Measurements from ENCODE around the gene TSC22D1. TPM values are rescaled to one million over a fixed set of nuclear protein-coding genes. Genes with fewer than 3 reads are reported as not detected.

TSC22D1 gene
- total RNA-seq, 1 donor from 2014 or later: 181 TPM

GRCh38 chr13:44549476-44549875 is 26.7 kb downstream of the TSC22D1 start:
- Histone ChIP-seq H3K4me1 (no peaks in the 10 kb centered on the region), H3F3A (ENCODE audit: low read depth) (no peaks in the 10 kb centered on the region), H2AFZ (replicated peaks) (no peak overlapping the region), H3K9ac (no peak overlapping the region), H3K4me2 (no peak overlapping the region), H4K20me1 (ENCODE audit: low read depth) (peaks cover 55% of the 10 kb centered on the region), H3K9me3 (ENCODE audit: low read depth) (no peaks in the 10 kb centered on the region), H3K36me3 (no peaks in the 10 kb centered on the region), H3K79me2 (ENCODE audit: low read depth) (peaks cover 96% of the 10 kb centered on the region), H3K27ac (no peak overlapping the region), H3K4me3 (no peak overlapping the region), H3K27me3 (no peaks in the 10 kb centered on the region)
- Mint-ChIP-seq H3K27ac (no peak overlapping the region), H3K36me3 (peaks cover 34% of the 10 kb centered on the region), H3K4me1 (no peaks in the 10 kb centered on the region), H3K4me3 (no peak overlapping the region), H3K27me3 (ENCODE audit: insufficient read depth, low read depth) (no peaks in the 10 kb centered on the region), H3K9me3 (peaks cover 3% of the 10 kb centered on the region)
- TF ChIP-seq, protein P1, sequence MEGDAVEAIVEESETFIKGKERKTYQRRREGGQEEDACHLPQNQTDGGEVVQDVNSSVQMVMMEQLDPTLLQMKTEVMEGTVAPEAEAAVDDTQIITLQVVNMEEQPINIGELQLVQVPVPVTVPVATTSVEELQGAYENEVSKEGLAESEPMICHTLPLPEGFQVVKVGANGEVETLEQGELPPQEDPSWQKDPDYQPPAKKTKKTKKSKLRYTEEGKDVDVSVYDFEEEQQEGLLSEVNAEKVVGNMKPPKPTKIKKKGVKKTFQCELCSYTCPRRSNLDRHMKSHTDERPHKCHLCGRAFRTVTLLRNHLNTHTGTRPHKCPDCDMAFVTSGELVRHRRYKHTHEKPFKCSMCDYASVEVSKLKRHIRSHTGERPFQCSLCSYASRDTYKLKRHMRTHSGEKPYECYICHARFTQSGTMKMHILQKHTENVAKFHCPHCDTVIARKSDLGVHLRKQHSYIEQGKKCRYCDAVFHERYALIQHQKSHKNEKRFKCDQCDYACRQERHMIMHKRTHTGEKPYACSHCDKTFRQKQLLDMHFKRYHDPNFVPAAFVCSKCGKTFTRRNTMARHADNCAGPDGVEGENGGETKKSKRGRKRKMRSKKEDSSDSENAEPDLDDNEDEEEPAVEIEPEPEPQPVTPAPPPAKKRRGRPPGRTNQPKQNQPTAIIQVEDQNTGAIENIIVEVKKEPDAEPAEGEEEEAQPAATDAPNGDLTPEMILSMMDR (IDR thresholded peaks at IDR 0.05): no peak
- TF ChIP-seq EZH2 (IDR thresholded peaks at IDR 0.05) (no peak), EZH2phosphoT487 (IDR thresholded peaks at IDR 0.05) (no peak)
- DNase-seq (ENCODE audit: low spot score): no peak

- H3K27me3 Mint-ChIP-seq (ENCODE audit: insufficient read depth, low read depth): no peaks in the 10 kb centered on the region
- peaks cover 13% of the 10 kb centered on the region for H3K36me3 Mint-ChIP-seq
- Histone ChIP-seq H3K9ac (no peak overlapping the region), H3K4me3 (no peak overlapping the region), H4K20me1 (ENCODE audit: low read depth) (peaks cover 55% of the 10 kb centered on the region), H3K4me2 (no peak overlapping the region), H3K79me2 (ENCODE audit: low read depth) (peaks cover 89% of the 10 kb centered on the region), H3K27me3 (no peaks in the 10 kb centered on the region), H3K36me3 (no peaks in the 10 kb centered on the region), H2AFZ (replicated peaks) (no peak overlapping the region), H3K9me3 (ENCODE audit: low read depth) (no peaks in the 10 kb centered on the region), H3K4me1 (peaks cover 23% of the 10 kb centered on the region), H3K27ac (no peak overlapping the region), H3F3A (ENCODE audit: low read depth) (peaks cover 6% of the 10 kb centered on the region)
- no peak for DNase-seq (ENCODE audit: low spot score)
- H3K4me3 Mint-ChIP-seq: no peak overlapping the region
- H3K9me3 Mint-ChIP-seq: peaks cover 3% of the 10 kb centered on the region
- H3K4me1 Mint-ChIP-seq: no peaks in the 10 kb centered on the region
- H3K27ac Mint-ChIP-seq: no peak overlapping the region
- TF ChIP-seq, protein P1 (IDR thresholded peaks at IDR 0.05): no peak
- TF ChIP-seq EZH2phosphoT487 (IDR thresholded peaks at IDR 0.05): no peak
- no peak for TF ChIP-seq EZH2 (IDR thresholded peaks at IDR 0.05)
These were observed 30.0 kb downstream of the TSC22D1 start for GRCh38 chr13:44546164-44546563.

- Mint-ChIP-seq H3K36me3 (peaks cover 27% of the 10 kb centered on the region), H3K27ac (no peak overlapping the region), H3K4me3 (no peak overlapping the region), H3K9me3 (peaks cover 3% of the 10 kb centered on the region), H3K4me1 (no peaks in the 10 kb centered on the region), H3K27me3 (ENCODE audit: insufficient read depth, low read depth) (no peaks in the 10 kb centered on the region)
- DNase-seq (ENCODE audit: low spot score): no peak
- Histone ChIP-seq H3K79me2 (ENCODE audit: low read depth) (peaks cover 70% of the 10 kb centered on the region), H3K27me3 (no peaks in the 10 kb centered on the region), H3K4me1 (peaks cover 26% of the 10 kb centered on the region), H3F3A (ENCODE audit: low read depth) (peaks cover 11% of the 10 kb centered on the region), H3K9me3 (ENCODE audit: low read depth) (no peaks in the 10 kb centered on the region), H3K36me3 (no peaks in the 10 kb centered on the region), H3K9ac (no peak overlapping the region), H4K20me1 (ENCODE audit: low read depth) (peaks cover 50% of the 10 kb centered on the region), H3K27ac (peak overlapping the region; percentile 71), H3K4me2 (no peak overlapping the region), H2AFZ (replicated peaks) (no peak overlapping the region), H3K4me3 (no peak overlapping the region)
- TF ChIP-seq EZH2 (IDR thresholded peaks at IDR 0.05) (no peak), EZH2phosphoT487 (IDR thresholded peaks at IDR 0.05) (no peak)
- TF ChIP-seq, protein P1 (IDR thresholded peaks at IDR 0.05): no peak
These were observed 32.8 kb downstream of the TSC22D1 start for GRCh38 chr13:44543369-44543768.

All from neural progenitor cell (in vitro differentiated cells).